Lung (tissue), 12 donors: Measurements from ENCODE around the gene CPSF3. TPM values are rescaled to one million over a fixed set of nuclear protein-coding genes. Genes with fewer than 3 reads are reported as not detected.
"Not testable (repeated sequence)": the region's sequence is repeated elsewhere in the genome, so short reads cannot be mapped to it uniquely, and the experiment has no call there.

Experiments used
- ATAC-seq: fragments of 200-7000 bp; cut with Tn5 transposase; one replicate; pipeline ENCODE4 v1.9.1; 2020; ENCODE audit warnings: moderate number of reproducible peaks; ENCODE audit not compliant: insufficient read depth, low FRiP score
- DNase-seq, 3 donors: peaks; one replicate each; pipeline ENCODE4 v3.0.0-alpha.2; 2013 to 2017
- H3K27ac ChIP-seq, 2 donors: one replicate each; pipeline ENCODE4 v1.5.1; 2013; ENCODE audit warnings: mild to moderate bottlenecking in 2 of 2, moderate library complexity in 2 of 2, control low read depth in 1 of 2, inconsistent platforms in 1 of 2, low read depth in 1 of 2, low read length in 1 of 2
- H3K27me3 ChIP-seq, 3 donors: one replicate each; pipeline ENCODE4 v1.5.1; 2013; ENCODE audit warnings: low read length in 2 of 3; ENCODE audit not compliant: control insufficient read depth in 3 of 3, insufficient read depth in 3 of 3
- H3K36me3 ChIP-seq, 4 donors: one replicate each; pipeline ENCODE4 v1.5.1; 2013; ENCODE audit warnings: low read length in 4 of 4, mild to moderate bottlenecking in 1 of 4, moderate library complexity in 1 of 4; ENCODE audit not compliant: control insufficient read depth in 4 of 4, insufficient read depth in 4 of 4
- H3K4me1 ChIP-seq, 5 donors: one replicate each; pipeline ENCODE4 v1.5.1; 2013; ENCODE audit warnings: low read length in 5 of 5, mild to moderate bottlenecking in 2 of 5, moderate library complexity in 1 of 5; ENCODE audit not compliant: control insufficient read depth in 5 of 5, insufficient read depth in 5 of 5
- H3K4me3 ChIP-seq: one replicate; pipeline ENCODE4 v1.5.1; 2013; ENCODE audit warnings: mild to moderate bottlenecking, control low read depth, moderate library complexity
- H3K9ac ChIP-seq, 2 donors: one replicate each; pipeline ENCODE4 v1.5.1; 2013; ENCODE audit warnings: low read length in 2 of 2, control low read depth in 1 of 2; ENCODE audit not compliant: insufficient read depth in 1 of 2
- H3K9me3 ChIP-seq, 4 donors: one replicate each; pipeline ENCODE4 v1.5.1; 2013; ENCODE audit warnings: low read length in 3 of 4, mild to moderate bottlenecking in 1 of 4, moderate library complexity in 1 of 4; ENCODE audit not compliant: control insufficient read depth in 4 of 4, insufficient read depth in 3 of 4
- WGBS, 2 donors: extraction: QIAGEN DNeasy Blood & Tissue Kit; methylation state at CpG; one replicate each; pipeline ENCODE4 v1.1.7; 2013; 5-methylcytosine and 5-hydroxymethylcytosine counted together
- polyA plus RNA-seq, 2 donors: library from polyadenylated mRNA; stranded (reverse); fragments of 200-250 nt; gene quantifications; one replicate each; pipeline ENCODE4 v1.2.1, GENCODE V29; 2013
- total RNA-seq, 2 donors: library from RNA; depleted of rRNA in 1 of 2; stranded (reverse); fragments of >200 nt in 1 of 2; gene quantifications; one replicate each; pipeline ENCODE4 v1.2.1, GENCODE V29; 2014 to 2021
- TF ChIP-seq, protein P1 (sequence below): IDR thresholded peaks from 2 replicates; pipeline ENCODE4 v1.5.1; 2012; ENCODE audit warnings: mild to moderate bottlenecking; ENCODE audit errors: control extremely low read depth, extremely low read depth
- donor health status: control.
- donor health status: control.
- donor health status: Bipolar disorder and iron deficiency.
- donor health status: healthy.
- donor health status: DM: yes; HTN: yes; CAD: no.

The CPSF3 gene
- total and polyA plus RNA-seq, 4 donors: 15.6 to 25.9 (median 20.8) TPM

DNA sequence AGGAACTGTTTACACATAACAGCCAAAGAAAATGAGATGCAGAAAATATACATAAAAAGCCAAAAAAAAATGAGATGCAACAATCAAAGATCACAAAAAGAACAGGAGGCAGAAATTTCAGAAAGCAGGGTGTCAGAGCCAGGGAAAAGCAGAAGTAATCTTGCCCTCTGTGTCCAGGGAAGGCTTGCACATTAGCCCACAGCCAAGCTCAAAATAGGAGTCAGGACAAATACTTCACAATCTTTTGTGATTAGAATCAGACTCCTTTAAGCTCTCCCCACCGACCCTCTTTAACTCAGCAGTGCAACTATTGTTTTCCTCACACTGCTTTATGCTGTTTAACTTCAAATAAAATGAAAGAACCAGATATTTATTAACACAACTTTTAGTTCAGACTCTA, 85.5 kb downstream of the CPSF3 start:
- Histone ChIP-seq H3K27ac (no peak overlapping the region), H3K36me3 (peaks cover 7 to 25% (median 17%) of the 10 kb centered on the region in 4 donors), H3K9ac (no peak overlapping the region), H3K4me1 (peaks cover 0 to 2% (median 0%) of the 10 kb centered on the region in 5 donors), H3K9me3 (no peaks in the 10 kb centered on the region), H3K27me3 (no peaks in the 10 kb centered on the region), H3K4me3 (no peak overlapping the region)
- TF ChIP-seq, protein P1, sequence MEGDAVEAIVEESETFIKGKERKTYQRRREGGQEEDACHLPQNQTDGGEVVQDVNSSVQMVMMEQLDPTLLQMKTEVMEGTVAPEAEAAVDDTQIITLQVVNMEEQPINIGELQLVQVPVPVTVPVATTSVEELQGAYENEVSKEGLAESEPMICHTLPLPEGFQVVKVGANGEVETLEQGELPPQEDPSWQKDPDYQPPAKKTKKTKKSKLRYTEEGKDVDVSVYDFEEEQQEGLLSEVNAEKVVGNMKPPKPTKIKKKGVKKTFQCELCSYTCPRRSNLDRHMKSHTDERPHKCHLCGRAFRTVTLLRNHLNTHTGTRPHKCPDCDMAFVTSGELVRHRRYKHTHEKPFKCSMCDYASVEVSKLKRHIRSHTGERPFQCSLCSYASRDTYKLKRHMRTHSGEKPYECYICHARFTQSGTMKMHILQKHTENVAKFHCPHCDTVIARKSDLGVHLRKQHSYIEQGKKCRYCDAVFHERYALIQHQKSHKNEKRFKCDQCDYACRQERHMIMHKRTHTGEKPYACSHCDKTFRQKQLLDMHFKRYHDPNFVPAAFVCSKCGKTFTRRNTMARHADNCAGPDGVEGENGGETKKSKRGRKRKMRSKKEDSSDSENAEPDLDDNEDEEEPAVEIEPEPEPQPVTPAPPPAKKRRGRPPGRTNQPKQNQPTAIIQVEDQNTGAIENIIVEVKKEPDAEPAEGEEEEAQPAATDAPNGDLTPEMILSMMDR: no peak
- DNase-seq (no peak), ATAC-seq (no peak)
- 14 to 15% methylated on average over 1 of the region's 1 CpG for WGBS, 2 donors

- H3K4me3 ChIP-seq, DNase-seq, H3K9ac ChIP-seq, H3K27me3 ChIP-seq, H3K9me3 ChIP-seq, H3K4me1 ChIP-seq, ATAC-seq, H3K27ac ChIP-seq: not testable (repeated sequence)
- WGBS, 2 donors: 98% methylated on average over 3 of the region's 3 CpGs
- H3K36me3 ChIP-seq: peaks cover 3 to 23% (median 13%) of the 10 kb centered on the region in 4 donors
These were observed 90.5 kb downstream of the CPSF3 start for GRCh38 chr2:9513946-9514345.

- Histone ChIP-seq H3K9ac (no peak overlapping the region), H3K4me1 (no peaks in the 10 kb centered on the region), H3K4me3 (no peak overlapping the region), H3K27ac (no peak overlapping the region), H3K9me3 (peaks cover 0 to 3% (median 0%) of the 10 kb centered on the region in 4 donors), H3K27me3 (no peaks in the 10 kb centered on the region), H3K36me3 (peaks cover 11 to 35% (median 26%) of the 10 kb centered on the region in 4 donors)
- ATAC-seq (no peak), DNase-seq (no peak)
- WGBS, 2 donors: 76 to 95% methylated on average over 2 of the region's 2 CpGs
- TF ChIP-seq, protein P1: no peak
These were observed 93.8 kb downstream of the CPSF3 start for GRCh38 chr2:9517118-9517782.

GRCh38 chr2:9518163-9518562, 94.7 kb downstream of the CPSF3 start:
- DNase-seq: no peak
- H3K27ac ChIP-seq: no peak overlapping the region
- H3K4me3 ChIP-seq: no peak overlapping the region
- no peaks in the 10 kb centered on the region for H3K4me1 ChIP-seq
- H3K27me3 ChIP-seq: no peaks in the 10 kb centered on the region
- no peak for ATAC-seq
- 86 to 90% methylated on average over 3 of the region's 3 CpGs for WGBS, 2 donors
- peaks cover 0 to 3% (median 0%) of the 10 kb centered on the region in 4 donors for H3K9me3 ChIP-seq
- TF ChIP-seq, protein P1: no peak
- H3K9ac ChIP-seq: no peak overlapping the region
- peaks cover 11 to 31% (median 21%) of the 10 kb centered on the region in 4 donors for H3K36me3 ChIP-seq
